T follicular helper cell (primary cell): ENCODE data around the gene NECAB2.

Experiments
- DNase-seq: peaks from one replicate; pipeline ENCODE4 v3.0.0-alpha.2; 2020; ENCODE audit warnings: low read depth
- total RNA-seq, 2 experiments: gene quantifications; one replicate each; lab custom pipeline; 2026; lab: John Stamatoyannopoulos, UW

The NECAB2 gene
- total RNA-seq, result 0 reads per million in 2 experiments

GRCh38 chr16:83967838-83968305 is at the start of gene NECAB2:
Gene NECAB2, plus strand, starts transcription at chr16:83968244. Its CDS starts 405 bp downstream, at chr16:83968649.
- DNase-seq, result no peak

- no peak for DNase-seq
Measured at GRCh38 chr16:83920894-83921491, 47.1 kb upstream of the NECAB2 start.

GRCh38 chr16:83923581-83924365 is 44.3 kb upstream of the NECAB2 start:
- no peak for DNase-seq

- no peak for DNase-seq
Measured at GRCh38 chr16:83924686-83925085, 43.4 kb upstream of the NECAB2 start.

- DNase-seq, result no peak
Measured at GRCh38 chr16:83925095-83925905, 42.7 kb upstream of the NECAB2 start.

- no peak for DNase-seq
Measured at GRCh38 chr16:83925957-83926725, 41.9 kb upstream of the NECAB2 start.

GRCh38 chr16:83926726-83927397 is 41.2 kb upstream of the NECAB2 start:
- DNase-seq, result peak; percentile 24

GRCh38 chr16:83928341-83929055 is 39.5 kb upstream of the NECAB2 start:
- no peak for DNase-seq

GRCh38 chr16:83929811-83930555 is 38.1 kb upstream of the NECAB2 start:
- no peak for DNase-seq

GRCh38 chr16:83930730-83931500 is 37.1 kb upstream of the NECAB2 start:
- DNase-seq, result no peak

- no peak for DNase-seq
Measured at GRCh38 chr16:83931556-83931955, 36.5 kb upstream of the NECAB2 start.

- no peak for DNase-seq
Measured at GRCh38 chr16:83932304-83932703, 35.7 kb upstream of the NECAB2 start.

GRCh38 chr16:83932955-83933673 is 34.9 kb upstream of the NECAB2 start:
- no peak for DNase-seq

- DNase-seq, result no peak
Measured at GRCh38 chr16:83933885-83934683, 34.0 kb upstream of the NECAB2 start.

- DNase-seq, result no peak
Measured at GRCh38 chr16:83934684-83934977, 33.4 kb upstream of the NECAB2 start.

GRCh38 chr16:83935005-83935857 is 32.8 kb upstream of the NECAB2 start:
- DNase-seq, result no peak

GRCh38 chr16:83935858-83936255 is 32.2 kb upstream of the NECAB2 start:
- no peak for DNase-seq
